A673 (cell line): Measurements from ENCODE around the gene PTPN14. TPM values are rescaled to one million over a fixed set of nuclear protein-coding genes. Genes with fewer than 3 reads are reported as not detected.

Source experiments
- BruUV-seq: library from RNA; stranded (reverse); fragments of 400-500 nt; replicated peaks from 2 replicates; lab custom pipeline; 2021; lab: Mats Ljungman, UMichigan
- CTCF ChIA-PET: fragments of 300-600 bp; sonication (Branson Sonifier 250); formaldehyde crosslinking; loops from one replicate; lab custom pipeline; 2022; ENCODE audit warnings: antibody characterized with exemption; lab: Charles Lee
- POLR2A ChIA-PET: fragments of 300-600 bp; sonication (Branson Sonifier 250); formaldehyde crosslinking; loops from one replicate; lab custom pipeline; 2022; ENCODE audit warnings: antibody characterized with exemption; ENCODE audit not compliant: low non-redundant PET; lab: Charles Lee
- DNase-seq: peaks from one replicate; pipeline ENCODE4 v3.0.0-alpha.2; 2015; ENCODE audit warnings: low spot score
- H3K27ac ChIP-seq: fragments of 200-600 bp; sonication (generic); 2 replicates; pipeline ENCODE4 v1.5.1; 2016; ENCODE audit warnings: mixed run types, low read depth, mild to moderate bottlenecking, mixed read lengths, antibody characterized with exemption, low read length; ENCODE audit not compliant: poor library complexity, severe bottlenecking
- H3K27me3 ChIP-seq: fragments of 200-600 bp; sonication (generic); replicated peaks from 2 replicates; pipeline ENCODE4 v1.6.1; 2017; ENCODE audit warnings: mixed run types, low read depth, mild to moderate bottlenecking, mixed read lengths, antibody characterized with exemption, low read length; ENCODE audit not compliant: insufficient read depth, poor library complexity
- H3K36me3 ChIP-seq: fragments of 200-600 bp; sonication (generic); 2 replicates; pipeline ENCODE4 v1.6.1; 2016; ENCODE audit warnings: mixed run types, mild to moderate bottlenecking, mixed read lengths, antibody characterized with exemption, low read length; ENCODE audit not compliant: insufficient read depth, poor library complexity, severe bottlenecking
- H3K4me1 ChIP-seq: fragments of 200-600 bp; sonication (generic); 2 replicates; pipeline ENCODE4 v1.6.1; 2017; ENCODE audit warnings: mixed run types, mild to moderate bottlenecking, mixed read lengths, antibody characterized with exemption, low read length; ENCODE audit not compliant: insufficient read depth, poor library complexity, severe bottlenecking
- H3K4me3 ChIP-seq: fragments of 200-600 bp; sonication (generic); 2 replicates; pipeline ENCODE4 v1.5.1; 2016; ENCODE audit warnings: low read depth, mixed run types, mild to moderate bottlenecking, mixed read lengths, low read length; ENCODE audit not compliant: poor library complexity, severe bottlenecking
- H3K9me3 ChIP-seq: fragments of 200-600 bp; sonication (generic); 2 replicates; pipeline ENCODE4 v1.6.1; 2016; ENCODE audit warnings: mixed run types, low read depth, mild to moderate bottlenecking, mixed read lengths, antibody characterized with exemption, low read length; ENCODE audit not compliant: poor library complexity, severe bottlenecking
- EZH2 ChIP-seq: fragments of 200-600 bp; sonication (generic); IDR thresholded peaks from 2 replicates; pipeline ENCODE4 v1.6.1; 2017; ENCODE audit warnings: borderline replicate concordance, low read depth, mild to moderate bottlenecking, mixed read lengths, antibody characterized with exemption, low read length; ENCODE audit not compliant: poor library complexity, severe bottlenecking
- intact Hi-C: fragments of 100-400 bp; cut with micrococcal nuclease; formaldehyde crosslinking; loops from one replicate; pipeline ENCODE4 v1.10.0; 2022; ENCODE audit not compliant: unreplicated experiment
- total RNA-seq: library from RNA; stranded (reverse); gene quantifications from 2 replicates; pipeline ENCODE4 v1.2.3, GENCODE V29; 2021
- TF ChIP-seq, protein P1 (sequence below): fragments of 300-800, 200-600 bp; sonication (generic); conservative IDR thresholded peaks from 2 replicates; pipeline ENCODE4 v1.5.1; 2017; ENCODE audit warnings: low read depth, mild to moderate bottlenecking, antibody characterized with exemption, low read length, moderate library complexity, mixed read lengths

The PTPN14 gene
- total RNA-seq, 1 experiment from 2014 or later: 114 TPM

DNA sequence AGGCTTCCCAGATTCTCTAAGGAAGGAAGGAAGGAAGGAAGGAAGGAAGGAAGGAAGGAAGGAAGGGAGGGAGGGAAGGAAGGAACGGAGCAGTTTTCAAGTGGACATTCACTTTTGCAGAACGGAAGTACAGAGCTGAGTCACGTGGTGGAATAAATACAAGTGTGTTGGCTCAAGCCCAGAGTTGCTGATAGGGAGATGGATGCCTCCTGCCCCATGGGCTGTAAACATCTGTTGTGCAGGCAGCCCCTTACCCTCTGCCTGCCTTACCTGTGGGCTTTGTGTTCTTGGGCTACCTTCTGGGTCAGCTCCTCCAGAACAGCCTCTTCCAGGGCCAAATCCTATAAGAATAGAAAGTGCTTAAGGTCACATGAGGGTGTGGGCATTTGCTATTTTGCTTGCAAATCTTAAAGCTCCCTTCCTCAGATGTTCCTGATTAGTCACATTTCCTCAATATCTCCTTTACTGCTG, 148.8 kb downstream of the PTPN14 start:
- CTCF ChIA-PET: interaction anchor here (0.6 kb wide), 1 partner anchor 65 kb away, joined by 4 read pairs; no protein-coding TSS in a partner anchor
- intact Hi-C loops: loop anchor here (2.0 to 5.0 kb wide), 2 partner anchors 44 to 180 kb away; no protein-coding TSS in a partner anchor
- peak overlapping the region; percentile 95 for H3K27ac ChIP-seq
- TF ChIP-seq, protein P1, sequence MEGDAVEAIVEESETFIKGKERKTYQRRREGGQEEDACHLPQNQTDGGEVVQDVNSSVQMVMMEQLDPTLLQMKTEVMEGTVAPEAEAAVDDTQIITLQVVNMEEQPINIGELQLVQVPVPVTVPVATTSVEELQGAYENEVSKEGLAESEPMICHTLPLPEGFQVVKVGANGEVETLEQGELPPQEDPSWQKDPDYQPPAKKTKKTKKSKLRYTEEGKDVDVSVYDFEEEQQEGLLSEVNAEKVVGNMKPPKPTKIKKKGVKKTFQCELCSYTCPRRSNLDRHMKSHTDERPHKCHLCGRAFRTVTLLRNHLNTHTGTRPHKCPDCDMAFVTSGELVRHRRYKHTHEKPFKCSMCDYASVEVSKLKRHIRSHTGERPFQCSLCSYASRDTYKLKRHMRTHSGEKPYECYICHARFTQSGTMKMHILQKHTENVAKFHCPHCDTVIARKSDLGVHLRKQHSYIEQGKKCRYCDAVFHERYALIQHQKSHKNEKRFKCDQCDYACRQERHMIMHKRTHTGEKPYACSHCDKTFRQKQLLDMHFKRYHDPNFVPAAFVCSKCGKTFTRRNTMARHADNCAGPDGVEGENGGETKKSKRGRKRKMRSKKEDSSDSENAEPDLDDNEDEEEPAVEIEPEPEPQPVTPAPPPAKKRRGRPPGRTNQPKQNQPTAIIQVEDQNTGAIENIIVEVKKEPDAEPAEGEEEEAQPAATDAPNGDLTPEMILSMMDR: no peak
- TF ChIP-seq EZH2: no peak
- no peaks in the 10 kb centered on the region for H3K27me3 ChIP-seq
- no peak overlapping the region for H3K4me3 ChIP-seq
- no TSS peak for BruUV-seq
- peaks cover 78% of the 10 kb centered on the region for H3K4me1 ChIP-seq
- peaks cover 40% of the 10 kb centered on the region for H3K36me3 ChIP-seq
- POLR2A ChIA-PET: interaction anchor here (0.6 to 0.7 kb wide), 2 partner anchors 70 to 1789 kb away, joined by 4 to 7 read pairs; no protein-coding TSS in a partner anchor
- DNase-seq: peak; percentile 96
- no peaks in the 10 kb centered on the region for H3K9me3 ChIP-seq

- no peaks in the 10 kb centered on the region for H3K9me3 ChIP-seq
- BruUV-seq: no TSS peak
- peak; percentile 41 for DNase-seq
- ChIA-PET POLR2A (no interaction called here), CTCF (no interaction called here)
- peak overlapping the region; percentile 95 for H3K27ac ChIP-seq
- intact Hi-C loops: loop anchor here (2.0 to 5.0 kb wide), 2 partner anchors 45 to 181 kb away; no protein-coding TSS in a partner anchor
- TF ChIP-seq, protein P1: no peak
- TF ChIP-seq EZH2: no peak
- peaks cover 48% of the 10 kb centered on the region for H3K36me3 ChIP-seq
- no peaks in the 10 kb centered on the region for H3K27me3 ChIP-seq
- no peak overlapping the region for H3K4me3 ChIP-seq
- H3K4me1 ChIP-seq: peaks cover 71% of the 10 kb centered on the region
Measured at GRCh38 chr1:214401666-214402065, 149.7 kb downstream of the PTPN14 start.

- ChIA-PET CTCF (no interaction called here), POLR2A (no interaction called here)
- Histone ChIP-seq H3K27me3 (no peaks in the 10 kb centered on the region), H3K9me3 (no peaks in the 10 kb centered on the region), H3K4me3 (no peak overlapping the region), H3K27ac (peak overlapping the region; percentile 95), H3K36me3 (peaks cover 63% of the 10 kb centered on the region), H3K4me1 (peaks cover 56% of the 10 kb centered on the region)
- BruUV-seq: no TSS peak
- DNase-seq: no peak
- TF ChIP-seq EZH2: no peak
- TF ChIP-seq, protein P1: no peak
- intact Hi-C loops: loop anchor here (5.0 kb wide), 1 partner anchor 182 kb away; no protein-coding TSS in a partner anchor
Measured at GRCh38 chr1:214400131-214400530, 151.3 kb downstream of the PTPN14 start.
